PFSK-1 (cell line): Measurements from ENCODE around the gene HOXA4.

Source experiments
- FOXP2 ChIP-seq: optimal IDR thresholded peaks from 2 replicates; pipeline ENCODE3; 2011; ENCODE audit warnings: borderline replicate concordance, control low read depth, inconsistent platforms; ENCODE audit not compliant: insufficient read depth; ENCODE audit errors: extremely low read length, extremely low read depth
- POLR2AphosphoS5 ChIP-seq: IDR thresholded peaks from 2 replicates; pipeline ENCODE4 v1.6.1; 2012; ENCODE audit warnings: low read depth, mild to moderate bottlenecking, control low read depth, low read length, moderate library complexity
- SIN3A ChIP-seq: IDR thresholded peaks from 2 replicates; pipeline ENCODE4 v1.6.1; 2012; ENCODE audit warnings: mild to moderate bottlenecking, low read length, moderate library complexity, borderline replicate concordance; ENCODE audit not compliant: insufficient read depth
- TAF1 ChIP-seq: IDR thresholded peaks from 2 replicates; pipeline ENCODE4 v1.6.1; 2012; ENCODE audit warnings: low read length, control low read depth, borderline replicate concordance; ENCODE audit not compliant: insufficient read depth
- TF ChIP-seq, protein P1 (sequence below), 2 experiments: IDR thresholded peaks; 2 replicates each; pipeline versions ENCODE4 v1.6.1 to v1.8.0; 2011 to 2012; ENCODE audit warnings: low read depth in 2 of 2, low read length in 2 of 2, control low read depth in 1 of 2, inconsistent platforms in 1 of 2, mild to moderate bottlenecking in 1 of 2, moderate library complexity in 1 of 2; ENCODE audit not compliant: insufficient read depth in 1 of 2

The HOXA4 gene

DNA sequence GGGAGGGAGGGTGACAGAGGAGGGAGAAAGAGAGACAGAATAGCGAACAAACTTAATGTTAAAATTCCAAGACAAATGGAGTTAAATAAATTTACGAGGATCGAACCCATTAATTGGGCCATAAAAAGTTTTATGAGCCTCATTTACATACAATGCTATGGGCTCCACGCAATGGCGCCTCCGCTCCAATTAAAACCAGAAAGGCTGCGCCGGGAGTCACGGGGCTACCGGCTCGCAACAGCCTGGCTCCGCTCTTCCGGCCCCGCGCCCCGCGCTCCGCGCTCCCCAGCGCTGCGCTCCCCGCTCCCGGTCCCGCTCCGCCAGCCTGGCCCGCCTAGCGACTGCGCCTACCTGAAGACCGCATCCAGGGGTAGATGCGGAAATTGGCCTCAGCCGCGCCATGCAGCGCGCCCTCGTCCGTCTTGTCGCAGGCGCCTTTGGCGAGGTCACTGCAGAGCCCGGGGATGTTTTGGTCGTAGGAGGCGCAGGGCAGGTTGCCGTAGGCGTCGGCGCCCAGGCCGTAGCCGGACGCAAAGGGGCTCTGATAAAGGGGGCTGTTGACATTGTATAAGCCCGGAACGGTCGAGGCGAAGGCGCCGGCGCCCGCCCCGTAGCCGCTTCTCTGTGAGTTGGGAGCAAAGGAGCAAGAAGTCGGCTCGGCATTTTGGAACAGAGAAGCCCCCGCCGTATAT is 25.4 kb upstream of the HOXA4 start:
- TF ChIP-seq SIN3A (no peak), POLR2AphosphoS5 (no peak), FOXP2 (no peak), TAF1 (no peak)
- TF ChIP-seq, protein P1, sequence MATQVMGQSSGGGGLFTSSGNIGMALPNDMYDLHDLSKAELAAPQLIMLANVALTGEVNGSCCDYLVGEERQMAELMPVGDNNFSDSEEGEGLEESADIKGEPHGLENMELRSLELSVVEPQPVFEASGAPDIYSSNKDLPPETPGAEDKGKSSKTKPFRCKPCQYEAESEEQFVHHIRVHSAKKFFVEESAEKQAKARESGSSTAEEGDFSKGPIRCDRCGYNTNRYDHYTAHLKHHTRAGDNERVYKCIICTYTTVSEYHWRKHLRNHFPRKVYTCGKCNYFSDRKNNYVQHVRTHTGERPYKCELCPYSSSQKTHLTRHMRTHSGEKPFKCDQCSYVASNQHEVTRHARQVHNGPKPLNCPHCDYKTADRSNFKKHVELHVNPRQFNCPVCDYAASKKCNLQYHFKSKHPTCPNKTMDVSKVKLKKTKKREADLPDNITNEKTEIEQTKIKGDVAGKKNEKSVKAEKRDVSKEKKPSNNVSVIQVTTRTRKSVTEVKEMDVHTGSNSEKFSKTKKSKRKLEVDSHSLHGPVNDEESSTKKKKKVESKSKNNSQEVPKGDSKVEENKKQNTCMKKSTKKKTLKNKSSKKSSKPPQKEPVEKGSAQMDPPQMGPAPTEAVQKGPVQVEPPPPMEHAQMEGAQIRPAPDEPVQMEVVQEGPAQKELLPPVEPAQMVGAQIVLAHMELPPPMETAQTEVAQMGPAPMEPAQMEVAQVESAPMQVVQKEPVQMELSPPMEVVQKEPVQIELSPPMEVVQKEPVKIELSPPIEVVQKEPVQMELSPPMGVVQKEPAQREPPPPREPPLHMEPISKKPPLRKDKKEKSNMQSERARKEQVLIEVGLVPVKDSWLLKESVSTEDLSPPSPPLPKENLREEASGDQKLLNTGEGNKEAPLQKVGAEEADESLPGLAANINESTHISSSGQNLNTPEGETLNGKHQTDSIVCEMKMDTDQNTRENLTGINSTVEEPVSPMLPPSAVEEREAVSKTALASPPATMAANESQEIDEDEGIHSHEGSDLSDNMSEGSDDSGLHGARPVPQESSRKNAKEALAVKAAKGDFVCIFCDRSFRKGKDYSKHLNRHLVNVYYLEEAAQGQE (IDR thresholded peaks at IDR 0.05; ENCODE audit: insufficient read depth in 1 of 2, low read depth in 2 of 2, low read length in 2 of 2): no peak

DNA sequence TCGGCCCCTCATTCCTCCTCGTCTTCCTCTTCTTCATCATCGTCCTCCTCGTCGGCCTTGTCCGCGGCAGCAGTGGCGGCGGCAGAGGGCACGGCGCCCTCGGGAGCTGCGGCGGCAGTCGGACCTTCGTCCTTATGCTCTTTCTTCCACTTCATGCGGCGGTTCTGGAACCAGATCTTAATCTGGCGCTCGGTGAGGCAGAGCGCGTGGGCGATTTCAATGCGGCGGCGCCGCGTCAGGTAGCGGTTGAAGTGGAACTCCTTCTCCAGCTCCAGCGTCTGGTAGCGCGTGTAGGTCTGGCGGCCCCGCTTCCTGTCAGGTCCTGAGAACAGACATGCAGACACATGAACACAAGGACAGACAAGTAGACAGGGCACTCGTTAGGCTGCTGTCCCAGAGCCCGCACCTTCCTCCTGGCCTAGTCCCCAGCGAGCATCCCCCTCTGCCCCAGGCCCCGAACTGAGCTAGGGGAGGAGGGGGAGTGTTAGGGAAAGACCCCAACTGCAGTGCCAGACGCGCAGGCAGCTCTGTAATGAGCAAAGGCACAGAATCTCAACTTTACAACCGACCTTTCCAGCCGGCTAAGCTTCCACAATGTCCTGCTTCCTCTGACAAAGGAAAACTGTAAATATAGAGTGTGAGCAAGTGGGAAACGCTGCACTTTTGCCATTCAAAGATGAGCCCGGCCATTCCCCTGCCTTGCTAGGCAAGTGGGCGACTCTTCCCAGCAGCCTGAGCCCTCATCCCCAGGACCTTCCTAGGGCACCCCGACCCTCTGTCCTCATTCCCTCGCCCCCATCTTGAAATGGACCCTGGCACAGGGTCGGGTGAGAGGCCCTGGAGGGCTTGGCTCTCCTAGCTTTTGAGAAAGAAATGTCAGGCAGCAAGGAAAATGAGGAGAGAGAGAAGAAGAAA is 24.6 kb upstream of the HOXA4 start:
- TF ChIP-seq POLR2AphosphoS5: no peak
- no peak for TF ChIP-seq FOXP2
- TF ChIP-seq SIN3A: no peak
- TF ChIP-seq, protein P1 (IDR thresholded peaks at IDR 0.05; ENCODE audit: insufficient read depth in 1 of 2, low read depth in 2 of 2, low read length in 2 of 2): no peak
- no peak for TF ChIP-seq TAF1

DNA sequence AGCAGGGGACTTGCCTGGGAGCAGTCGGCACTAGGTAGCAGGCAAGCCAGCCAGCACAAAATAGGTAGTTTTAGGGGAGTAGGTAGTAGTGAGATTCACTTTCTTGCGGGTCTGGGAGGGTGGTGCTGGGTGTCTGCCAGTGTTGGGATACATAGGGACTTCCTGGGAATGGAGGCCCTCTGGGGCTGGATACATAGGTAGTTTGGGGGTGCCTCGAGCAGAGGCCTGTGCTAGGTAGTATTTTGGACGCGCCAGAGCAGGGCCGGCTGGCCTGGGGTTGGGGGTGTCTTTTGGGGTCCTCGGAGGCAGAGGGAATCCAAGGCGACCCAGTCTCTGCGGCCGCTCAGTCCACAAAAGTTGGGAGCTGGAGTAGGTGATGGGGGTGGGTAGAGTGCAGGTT is 23.8 kb upstream of the HOXA4 start:
- TF ChIP-seq POLR2AphosphoS5 (no peak), TAF1 (no peak), FOXP2 (no peak), SIN3A (no peak)
- TF ChIP-seq, protein P1 (IDR thresholded peaks at IDR 0.05; ENCODE audit: insufficient read depth in 1 of 2, low read depth in 2 of 2, low read length in 2 of 2): no peak

DNA sequence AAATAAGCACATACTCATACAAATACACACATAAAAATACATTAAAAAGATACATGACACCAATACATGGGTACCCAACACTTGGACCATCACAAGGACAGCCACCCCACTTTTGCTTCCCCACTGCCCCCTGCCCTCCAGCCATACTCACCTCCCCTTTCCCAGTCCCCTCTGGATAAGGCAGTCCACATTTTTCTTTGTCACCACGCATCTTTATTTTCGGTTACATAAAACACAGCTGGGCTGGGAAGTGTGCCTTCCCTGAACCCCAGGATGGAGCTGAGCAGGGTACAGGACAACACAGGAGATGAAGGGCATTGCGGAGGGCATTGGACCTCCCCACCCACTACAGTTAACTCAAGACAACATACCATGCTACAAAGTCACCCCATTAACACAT is 23.0 kb upstream of the HOXA4 start:
- no peak for TF ChIP-seq TAF1
- TF ChIP-seq POLR2AphosphoS5: no peak
- no peak for TF ChIP-seq SIN3A
- no peak for TF ChIP-seq FOXP2
- TF ChIP-seq, protein P1 (IDR thresholded peaks at IDR 0.05; ENCODE audit: insufficient read depth in 1 of 2, low read depth in 2 of 2, low read length in 2 of 2): no peak
